Adrenal gland (tissue), 5 donors: ENCODE measurements around the gene BUD23.

Source experiments
- CTCF ChIP-seq, 6 experiments: fragments of 450-650 bp in 4 of 6; fragments of 200-600 bp in 2 of 6; sonication (generic) in 1 of 6; IDR thresholded peaks; 1 replicate in 5 of 6; 2 replicates in 1 of 6; pipeline versions ENCODE4 v1.5.1 to v1.8.0; 2016 to 2021; ENCODE audit warnings: antibody characterized with exemption in 6 of 6, mild to moderate bottlenecking in 2 of 6, moderate library complexity in 1 of 6
- POLR2A ChIP-seq, 2 donors: fragments of 450-650 bp; IDR thresholded peaks; one replicate each; pipeline ENCODE4 v1.6.1; 2017; ENCODE audit warnings: antibody characterized with exemption in 2 of 2, mild to moderate bottlenecking in 2 of 2, moderate library complexity in 1 of 2
- donor health status: DM: no; HTN: no; CAD: no.

- TF ChIP-seq CTCF (IDR thresholded peaks at IDR 0.05) (no peak), POLR2A (IDR thresholded peaks at IDR 0.05) (no peak)
Measured at GRCh38 chr7:73718438-73718881, 35.1 kb downstream of the BUD23 start.
